ENCODE results near the gene TEX29. TPM values are rescaled to one million over a fixed set of nuclear protein-coding genes. Genes with fewer than 3 reads are reported as not detected.

Gene TEX29
- total and polyA plus RNA-seq, 2 of the 4 experiments (the other 2 are of a cell fraction), result 0.46 TPM; not detected in 1

- POLR2A ChIA-PET (ENCODE audit: unreplicated experiment), result no interaction called here
Measured at GRCh38 chr13:111291908-111292307, 28.5 kb upstream of the TEX29 start.

More at GRCh38 chr13:111291908-111292307, 28.5 kb upstream of the TEX29 start:
- Histone ChIP-seq H3K9me1 (ENCODE audit: insufficient read depth, low read length) (peaks cover 6% of the 10 kb centered on the region; the same call in 1 of the 2 replicates), H2BK120ac (ENCODE audit: low read depth, low read length) (no peak overlapping the region), H3K4ac (ENCODE audit: low read depth, low read length) (no peak overlapping the region), H2AK5ac (ENCODE audit: low read depth, low read length) (no peak overlapping the region), H3K18ac (ENCODE audit: low read depth, low read length) (no peak overlapping the region), H3K4me3 (ENCODE audit: insufficient read depth, low read depth, low read length) (no peak overlapping the region), H4K5ac (ENCODE audit: low read depth, low read length) (no peak overlapping the region), H3K4me1 (ENCODE audit: control insufficient read depth, insufficient read depth, low read length) (no peaks in the 10 kb centered on the region), H3K79me1 (ENCODE audit: low read depth in 1 of 2, low read length in 2 of 2) (peaks cover 5 to 14% of the 10 kb centered on the region in 2 experiments; a peak in 1 of 4 replicates), H2BK15ac (ENCODE audit: low read depth, low read length) (no peak overlapping the region), H3K27me3 (ENCODE audit: control insufficient read depth, insufficient read depth, low read length) (no peaks in the 10 kb centered on the region), H4K8ac (ENCODE audit: low read depth in 2 of 2, low read length in 2 of 2) (no peak overlapping the region), H2BK20ac (ENCODE audit: low read depth, low read length) (no peak overlapping the region), H3K36me3 (ENCODE audit: control insufficient read depth, insufficient read depth, low read length) (peaks cover 37% of the 10 kb centered on the region), H3K4me2 (ENCODE audit: low read depth, low read length) (no peak overlapping the region), H3K23ac (ENCODE audit: low read depth, low read length) (no peak overlapping the region), H3K14ac (replicated peaks; ENCODE audit: low read depth, low read length) (no peak overlapping the region), H2AFZ (replicated peaks; ENCODE audit: low read length, poor library complexity) (no peak overlapping the region), H2AK9ac (replicated peaks; ENCODE audit: low read depth, low read length, poor library complexity) (no peak overlapping the region), H3K9ac (ENCODE audit: low read depth, low read length) (no peak overlapping the region), H3K56ac (ENCODE audit: extremely low read depth, insufficient read depth, low read length) (no peak overlapping the region), H3K27ac (ENCODE audit: insufficient read depth, low read length) (no peak overlapping the region), H4K91ac (ENCODE audit: insufficient read depth, low read depth, low read length) (no peak overlapping the region), H4K20me1 (ENCODE audit: insufficient read depth, low read length) (no peaks in the 10 kb centered on the region), H3K9me3 (ENCODE audit: control insufficient read depth, insufficient read depth, low read length) (no peaks in the 10 kb centered on the region), H2BK5ac (ENCODE audit: low read depth, low read length, poor library complexity, severe bottlenecking) (no peak overlapping the region)
- BruUV-seq (replicated peaks), result no TSS peak
- intact Hi-C loops (cut with micrococcal nuclease), result no loop called here
- dilution Hi-C loops (cut with HindIII; ENCODE audit: low sequenced_read_pairs, unreplicated experiment), result no loop called here
- TF ChIP-seq RFX5 (IDR thresholded peaks at IDR 0.05; ENCODE audit: low read depth, low read length) (no peak), MAZ (IDR thresholded peaks at IDR 0.05; ENCODE audit: borderline replicate concordance, low read depth, low read length) (no peak), MXI1 (IDR thresholded peaks at IDR 0.05; ENCODE audit: borderline replicate concordance, low read depth, low read length) (no peak), RCOR1 (IDR thresholded peaks at IDR 0.05; ENCODE audit: insufficient replicate concordance, low read length) (no peak), POLR2A (IDR thresholded peaks at IDR 0.05; ENCODE audit: low read depth, low read length) (no peak), CEBPB (IDR thresholded peaks at IDR 0.05; ENCODE audit: low read depth, low read length) (no peak), ELK1 (IDR thresholded peaks at IDR 0.05; ENCODE audit: borderline replicate concordance, low read depth, low read length) (no peak), CTCF (conservative IDR thresholded peaks at IDR 0.05; ENCODE audit: low read depth, low read length) (no peak), FOS (IDR thresholded peaks at IDR 0.05; ENCODE audit: low read depth, low read length) (no peak)
- in situ Hi-C loops (cut with MboI; ENCODE audit: low sequenced_read_pairs), result no loop called here
- CTCF ChIA-PET, result no interaction called here
- 93% methylated on average over 5 of the region's 14 CpGs; no CpG with 5 or more reads in 1 of the 2 experiments for WGBS, 2 experiments (ENCODE audit: extremely low coverage in 2 of 2, insufficient read length in 1 of 2)
- ATAC-seq (ENCODE audit: low read depth), result no peak
- DNase-seq, result no peak

Measured in IMR-90 (cell line).